Breast epithelium (tissue), 3 donors: ENCODE results near the gene FGF23.

Experiments used
- POLR2A ChIP-seq: fragments of 450-650 bp; IDR thresholded peaks from one replicate; pipeline ENCODE4 v1.6.1; 2016; ENCODE audit warnings: antibody characterized with exemption, mild to moderate bottlenecking, moderate library complexity
- POLR2AphosphoS5 ChIP-seq, 3 donors: sonication (generic); formaldehyde crosslinking; IDR thresholded peaks; one replicate each; pipeline ENCODE4 v1.6.1; 2017; ENCODE audit warnings: antibody characterized with exemption in 3 of 3
- TF ChIP-seq, protein P1 (sequence below), 3 donors: fragments of 450-650 bp; IDR thresholded peaks; one replicate each; pipeline ENCODE4 v1.5.1; 2016 to 2017; ENCODE audit warnings: antibody characterized with exemption in 3 of 3, mild to moderate bottlenecking in 3 of 3, moderate library complexity in 3 of 3

DNA sequence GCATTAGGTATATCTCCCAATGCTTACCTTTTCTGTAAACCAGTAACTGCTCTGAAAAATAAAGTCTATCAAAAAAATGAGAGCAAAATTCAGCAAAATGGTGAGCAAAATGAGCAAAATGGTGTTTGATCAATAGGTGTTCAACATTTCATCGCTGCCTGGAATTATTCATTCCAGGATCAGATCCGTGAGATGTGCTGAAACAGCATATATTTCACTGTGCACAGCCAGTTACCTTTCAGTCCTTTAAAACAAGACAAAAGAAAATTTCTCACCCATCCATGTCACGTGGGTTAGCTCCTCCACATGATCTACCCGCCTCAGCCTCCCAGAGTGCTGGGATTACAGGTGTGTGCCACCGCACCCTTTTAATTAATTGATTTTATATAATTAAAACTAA lies 8.1 kb upstream of the FGF23 start:
- TF ChIP-seq, protein P1, sequence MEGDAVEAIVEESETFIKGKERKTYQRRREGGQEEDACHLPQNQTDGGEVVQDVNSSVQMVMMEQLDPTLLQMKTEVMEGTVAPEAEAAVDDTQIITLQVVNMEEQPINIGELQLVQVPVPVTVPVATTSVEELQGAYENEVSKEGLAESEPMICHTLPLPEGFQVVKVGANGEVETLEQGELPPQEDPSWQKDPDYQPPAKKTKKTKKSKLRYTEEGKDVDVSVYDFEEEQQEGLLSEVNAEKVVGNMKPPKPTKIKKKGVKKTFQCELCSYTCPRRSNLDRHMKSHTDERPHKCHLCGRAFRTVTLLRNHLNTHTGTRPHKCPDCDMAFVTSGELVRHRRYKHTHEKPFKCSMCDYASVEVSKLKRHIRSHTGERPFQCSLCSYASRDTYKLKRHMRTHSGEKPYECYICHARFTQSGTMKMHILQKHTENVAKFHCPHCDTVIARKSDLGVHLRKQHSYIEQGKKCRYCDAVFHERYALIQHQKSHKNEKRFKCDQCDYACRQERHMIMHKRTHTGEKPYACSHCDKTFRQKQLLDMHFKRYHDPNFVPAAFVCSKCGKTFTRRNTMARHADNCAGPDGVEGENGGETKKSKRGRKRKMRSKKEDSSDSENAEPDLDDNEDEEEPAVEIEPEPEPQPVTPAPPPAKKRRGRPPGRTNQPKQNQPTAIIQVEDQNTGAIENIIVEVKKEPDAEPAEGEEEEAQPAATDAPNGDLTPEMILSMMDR (IDR thresholded peaks at IDR 0.05): no peak
- TF ChIP-seq POLR2A (no peak), POLR2AphosphoS5 (IDR thresholded peaks at IDR 0.05) (no peak)
